HL-60/S4 treated with retinoic acid at 250 ng/mL for 4 days and 3 days (cell line): ENCODE results near the gene NFYB.
"Not testable (repeated sequence)": the region's sequence is repeated elsewhere in the genome, so short reads cannot be mapped to it uniquely, and the experiment has no call there.

Experiments
- in situ Hi-C: fragments of 300-500 bp; cut with MboI; formaldehyde crosslinking; loops from 2 replicates; pipeline ENCODE4 v1.7.0; 2022; ENCODE audit warnings: low sequenced_read_pairs

Gene NFYB

GRCh38 chr12:104163028-104163427 lies 25.0 kb upstream of the NFYB start:
- in situ Hi-C loops: not testable (repeated sequence)

- in situ Hi-C loops: no loop called here
Measured at GRCh38 chr12:104155711-104156555, 17.9 kb upstream of the NFYB start.

GRCh38 chr12:104154806-104155205 lies 16.8 kb upstream of the NFYB start:
- in situ Hi-C loops: no loop called here

GRCh38 chr12:104154286-104154685 lies 16.3 kb upstream of the NFYB start:
- in situ Hi-C loops: no loop called here

GRCh38 chr12:104152685-104153241 lies 14.8 kb upstream of the NFYB start:
- in situ Hi-C loops: no loop called here

GRCh38 chr12:104150416-104150815 lies 12.4 kb upstream of the NFYB start:
- in situ Hi-C loops: no loop called here

GRCh38 chr12:104147346-104147745 lies 9.3 kb upstream of the NFYB start:
- in situ Hi-C loops: no loop called here

GRCh38 chr12:104143918-104144317 lies 5.9 kb upstream of the NFYB start:
- in situ Hi-C loops: no loop called here

GRCh38 chr12:104143002-104143401 lies 5.0 kb upstream of the NFYB start:
- in situ Hi-C loops: no loop called here

GRCh38 chr12:104142543-104142942 lies 4.5 kb upstream of the NFYB start:
- in situ Hi-C loops: no loop called here

GRCh38 chr12:104138797-104139152 lies 765 bp upstream of the NFYB start:
- in situ Hi-C loops: no loop called here

GRCh38 chr12:104137001-104137901 lies 759 bp downstream of the NFYB start:
- in situ Hi-C loops: no loop called here

GRCh38 chr12:104136577-104136976 lies 1.4 kb downstream of the NFYB start:
- in situ Hi-C loops: no loop called here

- in situ Hi-C loops: no loop called here
Measured at GRCh38 chr12:104134882-104135281, 3.1 kb downstream of the NFYB start.

- in situ Hi-C loops: no loop called here
Measured at GRCh38 chr12:104133866-104134265, 4.1 kb downstream of the NFYB start.

GRCh38 chr12:104133321-104133720 lies 4.7 kb downstream of the NFYB start:
- in situ Hi-C loops: no loop called here

GRCh38 chr12:104132351-104132956 lies 5.6 kb downstream of the NFYB start:
- in situ Hi-C loops: no loop called here

GRCh38 chr12:104131609-104132008 lies 6.4 kb downstream of the NFYB start:
- in situ Hi-C loops: no loop called here

- in situ Hi-C loops: no loop called here
Measured at GRCh38 chr12:104130760-104131159, 7.2 kb downstream of the NFYB start.

GRCh38 chr12:104126548-104126947 lies 11.5 kb downstream of the NFYB start:
- in situ Hi-C loops: no loop called here

- in situ Hi-C loops: loop anchor here (25.0 kb wide), 1 partner anchor 235 kb away; no protein-coding TSS in a partner anchor
Measured at GRCh38 chr12:104122298-104122697, 15.7 kb downstream of the NFYB start.
